ENCODE results near the gene STAC.
"Not testable (repeated sequence)": the region's sequence is repeated elsewhere in the genome, so short reads cannot be mapped to it uniquely, and the experiment has no call there.

STAC gene

GRCh38 chr3:36417237-36417636 lies 36.9 kb downstream of the STAC start:
- no peak for DNase-seq

GRCh38 chr3:36418296-36418695 lies 38.0 kb downstream of the STAC start:
- DNase-seq = no peak

GRCh38 chr3:36428445-36428844 lies 48.1 kb downstream of the STAC start:
- DNase-seq = no peak

- DNase-seq = no peak
These were observed 49.7 kb downstream of the STAC start for GRCh38 chr3:36429986-36430485.

- DNase-seq = no peak
These were observed 53.2 kb downstream of the STAC start for GRCh38 chr3:36433511-36433910.

- DNase-seq = no peak
These were observed 54.6 kb downstream of the STAC start for GRCh38 chr3:36434687-36435426.

- no peak for DNase-seq
These were observed 62.9 kb downstream of the STAC start for GRCh38 chr3:36443028-36443686.

- DNase-seq = no peak
These were observed 64.6 kb downstream of the STAC start for GRCh38 chr3:36444909-36445308.

GRCh38 chr3:36446276-36446675 lies 66.0 kb downstream of the STAC start:
- no peak for DNase-seq

GRCh38 chr3:36447061-36447460 lies 66.8 kb downstream of the STAC start:
- DNase-seq = no peak

GRCh38 chr3:36451816-36452215 lies 71.5 kb downstream of the STAC start:
- no peak for DNase-seq

- DNase-seq = peak in 1 of 6 experiments; percentile 2
These were observed 72.9 kb downstream of the STAC start for GRCh38 chr3:36453213-36453612.

- peak in 1 of 6 experiments; percentile 7 for DNase-seq
These were observed 73.6 kb downstream of the STAC start for GRCh38 chr3:36453896-36454295.

- DNase-seq = no peak
These were observed 75.1 kb downstream of the STAC start for GRCh38 chr3:36455406-36455805.

GRCh38 chr3:36456784-36457183 lies 76.5 kb downstream of the STAC start:
- DNase-seq = no peak

GRCh38 chr3:36457667-36458066 lies 77.4 kb downstream of the STAC start:
- no peak for DNase-seq

- no peak for DNase-seq
These were observed 78.9 kb downstream of the STAC start for GRCh38 chr3:36459177-36459576.

- no peak for DNase-seq
These were observed 81.3 kb downstream of the STAC start for GRCh38 chr3:36461597-36461996.

- DNase-seq = not testable (repeated sequence)
These were observed 91.7 kb downstream of the STAC start for GRCh38 chr3:36472045-36472444.

GRCh38 chr3:36475558-36475957 lies 95.3 kb downstream of the STAC start:
- DNase-seq = no peak

GRCh38 chr3:36476286-36476942 lies 96.1 kb downstream of the STAC start:
- DNase-seq = no peak

- DNase-seq = no peak
These were observed 97.4 kb downstream of the STAC start for GRCh38 chr3:36477655-36478054.

- DNase-seq = no peak
These were observed 100.8 kb downstream of the STAC start for GRCh38 chr3:36480911-36481648.

Measured in stimulated activated naive CD4-positive, alpha-beta T cell (primary cell).